Hair follicular keratinocyte (primary cell): ENCODE data around the gene EN1. TPM values are rescaled to one million over a fixed set of nuclear protein-coding genes. Genes with fewer than 3 reads are reported as not detected.

Experiments used
- total RNA-seq: library from RNA; depleted of rRNA; stranded (reverse); fragments of >200 nt; gene quantifications from 2 replicates; pipeline ENCODE4 v1.2.3, GENCODE V29; 2015

The EN1 gene
- 0.99 TPM in 1 of 2 replicates, not detected in the other for total RNA-seq

DNA sequence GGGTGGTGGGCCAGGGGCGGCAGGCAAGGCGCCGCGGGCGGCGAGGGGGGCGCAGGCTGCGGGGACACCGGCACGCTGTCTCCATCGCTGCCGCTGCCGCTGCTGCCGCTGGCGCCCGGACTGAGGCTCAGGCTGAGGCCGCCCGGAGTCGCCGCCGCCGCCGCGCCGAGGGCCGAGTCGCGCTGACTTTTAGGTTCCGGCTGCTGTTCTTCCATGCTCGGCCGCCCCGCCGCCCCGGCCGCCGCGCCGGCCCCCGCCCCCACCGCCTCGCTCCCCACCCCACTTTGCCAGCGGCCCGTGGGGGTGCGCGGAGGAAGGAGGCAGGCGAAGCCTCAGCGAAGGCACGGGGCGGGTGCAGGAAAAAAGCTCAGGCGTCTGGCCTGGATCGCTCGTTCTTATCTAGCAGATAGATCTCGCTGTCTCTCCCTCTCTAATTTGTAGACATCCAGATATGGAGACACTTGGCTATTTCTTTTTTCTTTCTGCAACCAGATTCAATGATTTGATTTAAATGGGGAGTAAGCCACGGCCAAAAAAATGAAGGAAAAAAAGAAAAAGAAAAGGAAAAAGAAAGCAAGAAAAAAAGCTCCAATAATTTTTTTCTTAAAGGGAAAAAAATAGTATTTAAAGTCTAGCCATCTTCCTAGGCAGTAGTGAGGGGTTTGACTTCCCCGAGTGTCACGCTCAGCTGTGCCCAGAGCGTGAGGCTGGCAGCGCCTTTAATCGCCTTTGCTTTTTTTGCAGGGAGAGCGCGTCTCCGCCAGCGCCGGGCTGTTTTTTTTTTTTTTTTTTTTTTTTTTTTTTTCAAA is at the start of gene EN1:
TSS of gene EN1 (minus strand) at position 696 of the 809 bp plus-strand sequence. CDS start at position 215, 481 bp downstream.

Other genes with a start within 250 kb of the EN1 start
- 0.08 TPM in 1 of 2 replicates, not detected in the other for gene MARCO, start 94.5 kb upstream of the EN1 start, total RNA-seq